ENCODE results near the gene DPP6.

- no peak for TF ChIP-seq EP300 (IDR thresholded peaks at IDR 0.05)
- no peak for TF ChIP-seq CTCF (IDR thresholded peaks at IDR 0.05)
These were observed 301.2 kb downstream of the DPP6 start for GRCh38 chr7:154353355-154353767.

All from ovary (tissue), 3 donors.